ENCODE results near the gene NRF1. TPM values are rescaled to one million over a fixed set of nuclear protein-coding genes. Genes with fewer than 3 reads are reported as not detected.

The NRF1 gene
- total and polyA plus RNA-seq, 2 of the 13 experiments (the other 11 are each of a cell fraction or from before 2014, with no cell fraction given) = 9.3 to 10.1 TPM

- TF ChIP-seq ZNF569 (CRISPR knock-in tag; IDR thresholded peaks at IDR 0.05; ENCODE audit: borderline replicate concordance) (no peak), CTCF (CRISPR knock-in tag; IDR thresholded peaks at IDR 0.05) (no peak), POLR2AphosphoS5 (IDR thresholded peaks at IDR 0.05; ENCODE audit: low read depth, low read length) (no peak), ZNF335 (CRISPR knock-in tag; IDR thresholded peaks at IDR 0.05) (no peak)
Observed at GRCh38 chr7:129649128-129649690, 37.7 kb downstream of the NRF1 start (continued).

- Histone ChIP-seq H3K79me2 (ENCODE audit: insufficient read depth, low read length) (no peaks in the 10 kb centered on the region), H3K4me1 (ENCODE audit: insufficient read depth, low read length) (no peaks in the 10 kb centered on the region), H3K36me3 (replicated peaks in 1 of 2; ENCODE audit: control insufficient read depth in 1 of 2, insufficient read depth in 2 of 2, low read length in 2 of 2) (0 out of 5 replicates have a peak, but pooled peaks cover 0 to under 1% of the 10 kb centered on the region in 2 experiments), H3K27ac (ENCODE audit: extremely low read length, insufficient read depth, low read length) (no peak overlapping the region), H3K4me2 (ENCODE audit: low read depth, low read length) (no peak overlapping the region), H4K20me1 (ENCODE audit: insufficient read depth, low read length) (no peaks in the 10 kb centered on the region), H2AFZ (ENCODE audit: low read length) (no peak overlapping the region), H3K9ac (ENCODE audit: insufficient read depth, low read depth, low read length) (no peak overlapping the region), H3K9me3 (ENCODE audit: low read length) (no peaks in the 10 kb centered on the region), H3K27me3 (ENCODE audit: control insufficient read depth in 1 of 2, insufficient read depth in 2 of 2, low read length in 2 of 2) (no peaks in the 10 kb centered on the region), H3K4me3 (replicated peaks in 1 of 3; ENCODE audit: insufficient read depth in 1 of 3, low read depth in 2 of 3, low read length in 3 of 3) (no peak overlapping the region)
- in situ Hi-C loops (cut with HindIII; ENCODE audit: extremely low pct_ligation_motif_present, low pct_unique_long_range_greater_than_20kb) (no loop called here), intact Hi-C loops (cut with micrococcal nuclease; ENCODE audit: unreplicated experiment) (no loop called here)
- CTCF ChIA-PET (ENCODE audit: low intra/inter-chr PET ratio, low total read pairs) = no interaction called here
- ATAC-seq (no peak), FAIRE-seq (no peak), DNase-seq (ENCODE audit: low spot score) (no peak)
- TF ChIP-seq CEBPG (CRISPR knock-in tag; IDR thresholded peaks at IDR 0.05) (no peak), RFX3 (CRISPR knock-in tag; IDR thresholded peaks at IDR 0.05) (no peak), ZSCAN29 (CRISPR knock-in tag; conservative IDR thresholded peaks at IDR 0.05) (no peak), ZNF225 (CRISPR knock-in tag; IDR thresholded peaks at IDR 0.05) (no peak), HNRNPUL1 (IDR thresholded peaks at IDR 0.05; ENCODE audit: low read depth, low read length) (no peak), YY1 (IDR thresholded peaks at IDR 0.05; ENCODE audit: insufficient read depth, insufficient replicate concordance, low read depth, low read length) (no peak), SYNCRIP (IDR thresholded peaks at IDR 0.05; ENCODE audit: insufficient read depth, low read depth, low read length) (no peak), RBM22 (optimal IDR thresholded peaks at IDR 0.05; ENCODE audit: low read length) (no peak), ZSCAN22 (CRISPR knock-in tag; IDR thresholded peaks at IDR 0.05) (no peak), ZNF761 (CRISPR knock-in tag; conservative IDR thresholded peaks at IDR 0.05) (no peak), ZNF552 (CRISPR knock-in tag; IDR thresholded peaks at IDR 0.05; ENCODE audit: borderline replicate concordance) (no peak), MLXIP (CRISPR knock-in tag; IDR thresholded peaks at IDR 0.05; ENCODE audit: borderline replicate concordance) (no peak), ELF4 (CRISPR knock-in tag; IDR thresholded peaks at IDR 0.05; ENCODE audit: borderline replicate concordance) (no peak)
- whole genome bisulfite sequencing (ENCODE audit: low lambda C conversion rate) = 96% methylated on average over 5 of the region's 5 CpGs
- BruUV-seq (replicated peaks) = no TSS peak
- POLR2A ChIA-PET = no interaction called here
Observed at GRCh38 chr7:129650056-129650758, 38.7 kb downstream of the NRF1 start.
